GM19043 (cell line): ENCODE measurements around the gene ISG20.
"Not testable (repeated sequence)": the region's sequence is repeated elsewhere in the genome, so short reads cannot be mapped to it uniquely, and the experiment has no call there.

Source experiments
- ATAC-seq: cut with Tn5 transposase; IDR thresholded peaks from one replicate; pipeline ENCODE4 v1.9.1; 2021; ENCODE audit warnings: low read depth; ENCODE audit not compliant: unreplicated experiment

Gene ISG20

GRCh38 chr15:88617790-88618189, 21.0 kb upstream of the ISG20 start:
- ATAC-seq = no peak

- ATAC-seq = no peak
Measured at GRCh38 chr15:88618686-88619085, 20.1 kb upstream of the ISG20 start.

- no peak for ATAC-seq
Measured at GRCh38 chr15:88619796-88620195, 19.0 kb upstream of the ISG20 start.

- ATAC-seq = peak; percentile 93
Measured at GRCh38 chr15:88620995-88621772, 17.6 kb upstream of the ISG20 start, which contains the start of gene AEN. Gene AEN (plus strand): TSS chr15:88621340. CDS start chr15:88626210, 4,870 bp downstream.

GRCh38 chr15:88621789-88622604, 16.8 kb upstream of the ISG20 start:
- ATAC-seq = peak; percentile 32

GRCh38 chr15:88622605-88622975, 16.2 kb upstream of the ISG20 start:
- ATAC-seq = peak; percentile 4

- ATAC-seq = no peak
Measured at GRCh38 chr15:88623061-88623460, 15.8 kb upstream of the ISG20 start.

GRCh38 chr15:88623632-88624031, 15.2 kb upstream of the ISG20 start:
- no peak for ATAC-seq

- no peak for ATAC-seq
Measured at GRCh38 chr15:88624156-88624970, 14.5 kb upstream of the ISG20 start.

- ATAC-seq = no peak
Measured at GRCh38 chr15:88624971-88625490, 13.8 kb upstream of the ISG20 start.

GRCh38 chr15:88625943-88626741, 12.7 kb upstream of the ISG20 start:
- no peak for ATAC-seq

- no peak for ATAC-seq
Measured at GRCh38 chr15:88627463-88627862, 11.4 kb upstream of the ISG20 start.

GRCh38 chr15:88628018-88628654, 10.7 kb upstream of the ISG20 start:
- no peak for ATAC-seq

GRCh38 chr15:88629071-88629470, 9.7 kb upstream of the ISG20 start:
- ATAC-seq = no peak

- no peak for ATAC-seq
Measured at GRCh38 chr15:88630141-88630721, 8.6 kb upstream of the ISG20 start.

- no peak for ATAC-seq
Measured at GRCh38 chr15:88630798-88631463, 7.9 kb upstream of the ISG20 start.

- no peak for ATAC-seq
Measured at GRCh38 chr15:88631464-88632028, 7.3 kb upstream of the ISG20 start.

GRCh38 chr15:88632797-88633196, 6.0 kb upstream of the ISG20 start:
- ATAC-seq = not testable (repeated sequence)
